ENCODE data around the gene ERN1.

Gene ERN1

GRCh38 chr17:64084940-64085649 is 44.8 kb downstream of the ERN1 start:
- no peaks in the 10 kb centered on the region for H3K27me3 ChIP-seq (ENCODE audit: insufficient read depth, poor library complexity, severe bottlenecking)
- H3K4me3 ChIP-seq (replicated peaks; ENCODE audit: insufficient read depth, low read length), result no peak overlapping the region
- no peak for TF ChIP-seq GABPA (IDR thresholded peaks at IDR 0.05; ENCODE audit: low read depth)
- TF ChIP-seq SPI1 (IDR thresholded peaks at IDR 0.05; ENCODE audit: borderline replicate concordance, low read depth), result no peak
- no peak for TF ChIP-seq POLR2AphosphoS5 (IDR thresholded peaks at IDR 0.05; ENCODE audit: low read depth)
- TF ChIP-seq CTCF (IDR thresholded peaks at IDR 0.05; ENCODE audit: insufficient read depth, low read length), result no peak
- TF ChIP-seq, protein P1, sequence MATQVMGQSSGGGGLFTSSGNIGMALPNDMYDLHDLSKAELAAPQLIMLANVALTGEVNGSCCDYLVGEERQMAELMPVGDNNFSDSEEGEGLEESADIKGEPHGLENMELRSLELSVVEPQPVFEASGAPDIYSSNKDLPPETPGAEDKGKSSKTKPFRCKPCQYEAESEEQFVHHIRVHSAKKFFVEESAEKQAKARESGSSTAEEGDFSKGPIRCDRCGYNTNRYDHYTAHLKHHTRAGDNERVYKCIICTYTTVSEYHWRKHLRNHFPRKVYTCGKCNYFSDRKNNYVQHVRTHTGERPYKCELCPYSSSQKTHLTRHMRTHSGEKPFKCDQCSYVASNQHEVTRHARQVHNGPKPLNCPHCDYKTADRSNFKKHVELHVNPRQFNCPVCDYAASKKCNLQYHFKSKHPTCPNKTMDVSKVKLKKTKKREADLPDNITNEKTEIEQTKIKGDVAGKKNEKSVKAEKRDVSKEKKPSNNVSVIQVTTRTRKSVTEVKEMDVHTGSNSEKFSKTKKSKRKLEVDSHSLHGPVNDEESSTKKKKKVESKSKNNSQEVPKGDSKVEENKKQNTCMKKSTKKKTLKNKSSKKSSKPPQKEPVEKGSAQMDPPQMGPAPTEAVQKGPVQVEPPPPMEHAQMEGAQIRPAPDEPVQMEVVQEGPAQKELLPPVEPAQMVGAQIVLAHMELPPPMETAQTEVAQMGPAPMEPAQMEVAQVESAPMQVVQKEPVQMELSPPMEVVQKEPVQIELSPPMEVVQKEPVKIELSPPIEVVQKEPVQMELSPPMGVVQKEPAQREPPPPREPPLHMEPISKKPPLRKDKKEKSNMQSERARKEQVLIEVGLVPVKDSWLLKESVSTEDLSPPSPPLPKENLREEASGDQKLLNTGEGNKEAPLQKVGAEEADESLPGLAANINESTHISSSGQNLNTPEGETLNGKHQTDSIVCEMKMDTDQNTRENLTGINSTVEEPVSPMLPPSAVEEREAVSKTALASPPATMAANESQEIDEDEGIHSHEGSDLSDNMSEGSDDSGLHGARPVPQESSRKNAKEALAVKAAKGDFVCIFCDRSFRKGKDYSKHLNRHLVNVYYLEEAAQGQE (IDR thresholded peaks at IDR 0.05; ENCODE audit: insufficient replicate concordance, low read depth), result no peak
- H3K27ac ChIP-seq (replicated peaks), result peak overlapping the region; percentile 50
- DNase-seq (ENCODE audit: low read depth in 1 of 2, low spot score in 1 of 2), result no peak

DNA sequence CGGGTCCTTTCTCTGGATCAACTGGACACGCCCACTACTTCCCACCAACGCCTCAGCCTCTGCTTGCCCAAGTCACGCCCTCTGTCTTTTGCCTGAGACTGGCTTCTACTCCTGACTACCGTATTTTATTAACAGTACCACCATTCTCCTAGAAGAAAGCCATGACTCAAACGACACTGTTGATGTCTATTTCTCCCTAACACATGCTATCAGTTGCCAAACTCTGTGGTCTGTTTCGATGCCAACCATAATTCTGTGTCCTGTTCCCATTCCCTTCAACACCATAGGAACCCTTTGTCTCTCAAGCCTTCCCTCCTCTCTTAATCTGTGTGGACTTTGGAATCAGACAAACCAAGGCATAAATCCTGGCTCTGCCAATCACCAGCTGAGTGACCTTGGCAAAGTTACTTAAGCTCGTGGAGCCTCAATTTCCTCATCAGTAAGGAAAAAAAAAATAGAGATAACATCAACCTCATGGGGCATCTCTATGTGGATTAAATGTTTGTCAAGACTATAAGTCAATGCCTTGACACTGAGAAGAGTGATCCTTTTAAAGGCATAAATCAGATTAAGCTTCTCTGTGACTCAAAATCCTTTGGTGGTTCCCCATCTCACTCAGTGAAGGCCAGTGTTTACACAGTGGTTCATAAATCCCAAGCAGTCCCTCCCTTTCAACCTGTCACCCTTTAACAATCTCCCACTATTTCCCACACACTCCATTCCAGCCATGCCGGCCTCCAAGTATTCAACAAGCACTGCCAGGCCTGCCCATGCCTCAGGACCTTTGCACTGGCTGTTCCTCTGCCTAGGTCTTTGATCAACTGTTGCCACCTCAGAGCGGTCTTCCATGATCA is 45.6 kb downstream of the ERN1 start:
- TF ChIP-seq SPI1 (IDR thresholded peaks at IDR 0.05; ENCODE audit: borderline replicate concordance, low read depth), result no peak
- TF ChIP-seq POLR2AphosphoS5 (IDR thresholded peaks at IDR 0.05; ENCODE audit: low read depth), result no peak
- TF ChIP-seq GABPA (IDR thresholded peaks at IDR 0.05; ENCODE audit: low read depth), result no peak
- TF ChIP-seq CTCF (IDR thresholded peaks at IDR 0.05; ENCODE audit: insufficient read depth, low read length), result no peak
- TF ChIP-seq, protein P1 (IDR thresholded peaks at IDR 0.05; ENCODE audit: insufficient replicate concordance, low read depth), result no peak
- peak in 1 of 2 experiments; percentile 77 for DNase-seq (ENCODE audit: low read depth in 1 of 2, low spot score in 1 of 2)
- no peak overlapping the region for H3K4me3 ChIP-seq (replicated peaks; ENCODE audit: insufficient read depth, low read length)
- peak overlapping the region; percentile 50 for H3K27ac ChIP-seq (replicated peaks)
- H3K27me3 ChIP-seq (ENCODE audit: insufficient read depth, poor library complexity, severe bottlenecking), result no peaks in the 10 kb centered on the region

GRCh38 chr17:64083563-64084085 is 46.3 kb downstream of the ERN1 start:
- Histone ChIP-seq H3K27ac (replicated peaks) (peak overlapping the region; percentile 50), H3K4me3 (replicated peaks; ENCODE audit: insufficient read depth, low read length) (no peak overlapping the region), H3K27me3 (ENCODE audit: insufficient read depth, poor library complexity, severe bottlenecking) (no peaks in the 10 kb centered on the region)
- DNase-seq (ENCODE audit: low read depth in 1 of 2, low spot score in 1 of 2), result no peak
- TF ChIP-seq GABPA (IDR thresholded peaks at IDR 0.05; ENCODE audit: low read depth), result no peak
- TF ChIP-seq, protein P1 (IDR thresholded peaks at IDR 0.05; ENCODE audit: insufficient replicate concordance, low read depth), result no peak
- no peak for TF ChIP-seq CTCF (IDR thresholded peaks at IDR 0.05; ENCODE audit: insufficient read depth, low read length)
- no peak for TF ChIP-seq POLR2AphosphoS5 (IDR thresholded peaks at IDR 0.05; ENCODE audit: low read depth)
- no peak for TF ChIP-seq SPI1 (IDR thresholded peaks at IDR 0.05; ENCODE audit: borderline replicate concordance, low read depth)

Data from HL-60 (cell line).